CD14-positive monocyte (primary cell): ENCODE data around the gene INPP4A. TPM values are rescaled to one million over a fixed set of nuclear protein-coding genes. Genes with fewer than 3 reads are reported as not detected.

ENCODE experiments used
- DNase-seq, 3 donors: peaks; one replicate each; pipeline ENCODE4 v3.0.0-alpha.2; 2011 to 2022
- H2AFZ ChIP-seq: 2 replicates; pipeline ENCODE4 v1.6.0; 2012; ENCODE audit warnings: mild to moderate bottlenecking, low read depth, low read length, inconsistent platforms; ENCODE audit not compliant: insufficient read depth, poor library complexity, severe bottlenecking
- H3K27ac ChIP-seq, 2 donors: 1 replicate in 1 of 2; 2 replicates in 1 of 2; pipeline ENCODE4 v1.5.1; 2012 to 2013; ENCODE audit warnings: low read length in 2 of 2, control low read depth in 1 of 2, inconsistent platforms in 1 of 2, low read depth in 1 of 2, mild to moderate bottlenecking in 1 of 2
- H3K27me3 ChIP-seq, 2 donors: one replicate each; pipeline versions ENCODE4 v1.6.0 to v1.6.1; 2011 to 2013; ENCODE audit warnings: low read length in 2 of 2; ENCODE audit not compliant: control insufficient read depth in 2 of 2, insufficient read depth in 2 of 2
- H3K36me3 ChIP-seq, 2 donors: replicated peaks in 1 of 2; 1 replicate in 1 of 2; 2 replicates in 1 of 2; pipeline versions ENCODE4 v1.5.1 to v1.6.1; 2012 to 2013; ENCODE audit warnings: low read length in 2 of 2, control low read depth in 1 of 2, inconsistent platforms in 1 of 2, mild to moderate bottlenecking in 1 of 2; ENCODE audit not compliant: insufficient read depth in 2 of 2, control insufficient read depth in 1 of 2
- H3K4me1 ChIP-seq, 2 donors: 1 replicate in 1 of 2; 2 replicates in 1 of 2; pipeline versions ENCODE4 v1.5.1 to v1.6.1; 2012 to 2013; ENCODE audit warnings: low read length in 2 of 2, control low read depth in 1 of 2, inconsistent platforms in 1 of 2, mild to moderate bottlenecking in 1 of 2, moderate library complexity in 1 of 2; ENCODE audit not compliant: insufficient read depth in 2 of 2, control insufficient read depth in 1 of 2
- H3K4me2 ChIP-seq: replicated peaks from 2 replicates; pipeline ENCODE3; 2012; ENCODE audit warnings: low read length, moderate library complexity, mild to moderate bottlenecking; ENCODE audit not compliant: poor library complexity, severe bottlenecking; ENCODE audit errors: extremely low read depth
- H3K4me3 ChIP-seq, 3 experiments: fragments of 200-600 bp in 1 of 3; sonication (generic) in 1 of 3; replicated peaks in 1 of 3; 1 replicate in 2 of 3; 2 replicates in 1 of 3; pipeline ENCODE4 v1.5.1; 2011 to 2013; ENCODE audit warnings: low read length in 3 of 3, mild to moderate bottlenecking in 3 of 3, control low read depth in 2 of 3, low read depth in 2 of 3, inconsistent platforms in 1 of 3, moderate library complexity in 1 of 3
- H3K79me2 ChIP-seq: 2 replicates; pipeline ENCODE4 v1.6.0; 2012; ENCODE audit warnings: mild to moderate bottlenecking, control low read depth, inconsistent platforms, low read length, moderate library complexity; ENCODE audit not compliant: insufficient read depth
- H3K9ac ChIP-seq: 2 replicates; pipeline ENCODE4 v1.6.0; 2017; ENCODE audit warnings: low read length, mild to moderate bottlenecking; ENCODE audit not compliant: insufficient read depth, poor library complexity, severe bottlenecking
- H3K9me3 ChIP-seq, 2 donors: replicated peaks in 1 of 2; 1 replicate in 1 of 2; 2 replicates in 1 of 2; pipeline versions ENCODE4 v1.5.1 to v1.6.1; 2012 to 2013; ENCODE audit warnings: low read length in 2 of 2, control low read depth in 1 of 2; ENCODE audit not compliant: control insufficient read depth in 1 of 2, insufficient read depth in 1 of 2
- H4K20me1 ChIP-seq: 2 replicates; pipeline ENCODE4 v1.6.0; 2012; ENCODE audit warnings: mild to moderate bottlenecking, low read length, control low read depth, moderate library complexity; ENCODE audit not compliant: insufficient read depth
- H3K27ac Mint-ChIP-seq, 7 donors: one replicate each; pipeline ENCODE4 v1.8.0; 2020; ENCODE audit warnings: mild to moderate bottlenecking in 7 of 7, mixed read lengths in 7 of 7, moderate library complexity in 6 of 7, inconsistent platforms in 2 of 7
- H3K27me3 Mint-ChIP-seq, 3 donors: one replicate each; pipeline ENCODE4 v1.8.0; 2021 to 2022; ENCODE audit warnings: low read depth in 3 of 3, mild to moderate bottlenecking in 3 of 3, mixed read lengths in 3 of 3, moderate library complexity in 3 of 3, inconsistent platforms in 1 of 3
- H3K36me3 Mint-ChIP-seq, 2 donors: one replicate each; pipeline ENCODE4 v1.8.0; 2020; ENCODE audit warnings: mixed read lengths in 2 of 2, inconsistent platforms in 1 of 2, mild to moderate bottlenecking in 1 of 2
- H3K4me1 Mint-ChIP-seq: one replicate; pipeline ENCODE4 v1.8.0; 2020; ENCODE audit warnings: mild to moderate bottlenecking, mixed read lengths
- H3K4me3 Mint-ChIP-seq, 2 donors: one replicate each; pipeline ENCODE4 v1.8.0; 2020; ENCODE audit warnings: mild to moderate bottlenecking in 2 of 2, mixed read lengths in 2 of 2, moderate library complexity in 1 of 2
- H3K9me3 Mint-ChIP-seq, 7 donors: one replicate each; pipeline ENCODE4 v1.8.0; 2020 to 2022; ENCODE audit warnings: mixed read lengths in 7 of 7, mild to moderate bottlenecking in 6 of 7, moderate library complexity in 6 of 7, inconsistent platforms in 2 of 7
- CTCF ChIP-seq: fragments of 200-600 bp; IDR thresholded peaks from one replicate; pipeline ENCODE4 v1.8.0; 2022; ENCODE audit warnings: antibody characterized with exemption, mild to moderate bottlenecking
- WGBS: methylation state at CpG from one replicate; pipeline ENCODE4 v1.1.5; 2013; ENCODE audit warnings: missing lambda C conversion rate; ENCODE audit not compliant: insufficient coverage; 5-methylcytosine and 5-hydroxymethylcytosine counted together
- intact Hi-C, 2 donors: fragments of 100-400 bp; cut with micrococcal nuclease; formaldehyde crosslinking; loops; one replicate each; pipeline versions ENCODE4 v1.15.0 to v1.15.1; 2023
- polyA plus RNA-seq, 3 donors: library from polyadenylated mRNA; depleted of rRNA in 1 of 3; unstranded in 2 of 3; stranded (reverse) in 1 of 3; fragments of 300-500 nt in 2 of 3; fragments of >200 nt in 1 of 3; fragmentation: Illumina TruSeq in 2 of 3; gene quantifications; 1 replicate in 2 of 3; 2 replicates in 1 of 3; pipeline ENCODE4 v1.2.3, GENCODE V29; 2012 to 2021

Gene INPP4A
- polyA plus RNA-seq, 3 donors = 13.7 to 52.4 (median 20.7) TPM

- H3K4me3 Mint-ChIP-seq = no peak overlapping the region
- peaks cover 7% of the 10 kb centered on the region for H3K4me1 Mint-ChIP-seq
- H3K4me3 ChIP-seq = no peak overlapping the region
- H3K9me3 ChIP-seq = no peaks in the 10 kb centered on the region
- H4K20me1 ChIP-seq = peaks cover 14% of the 10 kb centered on the region
- no peak overlapping the region for H3K4me2 ChIP-seq
- H3K36me3 ChIP-seq = peaks cover 95 to 100% of the 10 kb centered on the region in 2 donors
- H3K9me3 Mint-ChIP-seq = peaks cover 0 to 3% (median 0%) of the 10 kb centered on the region in 7 donors
- peak overlapping the region in 1 of 2 donors; percentile 17 for H3K27ac ChIP-seq
- H3K27me3 Mint-ChIP-seq = peaks cover 0 to 2% (median 0%) of the 10 kb centered on the region in 3 donors
- H3K79me2 ChIP-seq = no peaks in the 10 kb centered on the region
- H2AFZ ChIP-seq = no peak overlapping the region
- intact Hi-C loops = no loop called here
- H3K4me1 ChIP-seq = no peaks in the 10 kb centered on the region
- no peak for DNase-seq
- H3K36me3 Mint-ChIP-seq = peaks cover 90 to 96% of the 10 kb centered on the region in 2 donors
- H3K9ac ChIP-seq = no peak overlapping the region
- H3K27me3 ChIP-seq = no peaks in the 10 kb centered on the region
- peak overlapping the region in 2 of 7 donors; percentile 51 to 52 for H3K27ac Mint-ChIP-seq
- TF ChIP-seq CTCF = no peak
- WGBS = 67% methylated on average over 4 of the region's 6 CpGs
These were observed 106.7 kb downstream of the INPP4A start for GRCh38 chr2:98551316-98551715.

- peaks cover 0 to 3% (median 0%) of the 10 kb centered on the region in 7 donors for H3K9me3 Mint-ChIP-seq
- peaks cover 12% of the 10 kb centered on the region for H3K4me1 Mint-ChIP-seq
- no peak for TF ChIP-seq CTCF
- Histone ChIP-seq H2AFZ (no peak overlapping the region), H3K36me3 (peaks cover 95 to 100% of the 10 kb centered on the region in 2 donors), H3K9me3 (no peaks in the 10 kb centered on the region), H4K20me1 (peaks cover 10% of the 10 kb centered on the region), H3K79me2 (no peaks in the 10 kb centered on the region), H3K4me3 (no peak overlapping the region), H3K27me3 (no peaks in the 10 kb centered on the region), H3K4me2 (no peak overlapping the region), H3K9ac (no peak overlapping the region), H3K4me1 (no peaks in the 10 kb centered on the region), H3K27ac (peak overlapping the region in 1 of 2 donors; percentile 8)
- intact Hi-C loops = no loop called here
- 100% methylated on average over 5 of the region's 7 CpGs for WGBS
- no peak for DNase-seq
- H3K27me3 Mint-ChIP-seq = no peaks in the 10 kb centered on the region
- peaks cover 88 to 96% of the 10 kb centered on the region in 2 donors for H3K36me3 Mint-ChIP-seq
- peak overlapping the region in 1 of 7 donors; percentile 38 for H3K27ac Mint-ChIP-seq
- H3K4me3 Mint-ChIP-seq = no peak overlapping the region
These were observed 108.0 kb downstream of the INPP4A start for GRCh38 chr2:98552499-98553179.
